Stimulated activated CD8-positive, alpha-beta memory T cell treated with anti-CD3 and anti-CD28 coated beads, Interleukin-2, amount 100 ng/mL, for 48 hours (primary cell): ENCODE measurements around the gene RSPH6A.
A peak's percentile ranks its signal among the peaks of the same experiment; 100 is the strongest.

Experiments
- DNase-seq, 2 donors: peaks; one replicate each; pipeline ENCODE4 v3.0.0-alpha.2; 2020; ENCODE audit warnings: low read depth in 2 of 2

RSPH6A gene

DNA sequence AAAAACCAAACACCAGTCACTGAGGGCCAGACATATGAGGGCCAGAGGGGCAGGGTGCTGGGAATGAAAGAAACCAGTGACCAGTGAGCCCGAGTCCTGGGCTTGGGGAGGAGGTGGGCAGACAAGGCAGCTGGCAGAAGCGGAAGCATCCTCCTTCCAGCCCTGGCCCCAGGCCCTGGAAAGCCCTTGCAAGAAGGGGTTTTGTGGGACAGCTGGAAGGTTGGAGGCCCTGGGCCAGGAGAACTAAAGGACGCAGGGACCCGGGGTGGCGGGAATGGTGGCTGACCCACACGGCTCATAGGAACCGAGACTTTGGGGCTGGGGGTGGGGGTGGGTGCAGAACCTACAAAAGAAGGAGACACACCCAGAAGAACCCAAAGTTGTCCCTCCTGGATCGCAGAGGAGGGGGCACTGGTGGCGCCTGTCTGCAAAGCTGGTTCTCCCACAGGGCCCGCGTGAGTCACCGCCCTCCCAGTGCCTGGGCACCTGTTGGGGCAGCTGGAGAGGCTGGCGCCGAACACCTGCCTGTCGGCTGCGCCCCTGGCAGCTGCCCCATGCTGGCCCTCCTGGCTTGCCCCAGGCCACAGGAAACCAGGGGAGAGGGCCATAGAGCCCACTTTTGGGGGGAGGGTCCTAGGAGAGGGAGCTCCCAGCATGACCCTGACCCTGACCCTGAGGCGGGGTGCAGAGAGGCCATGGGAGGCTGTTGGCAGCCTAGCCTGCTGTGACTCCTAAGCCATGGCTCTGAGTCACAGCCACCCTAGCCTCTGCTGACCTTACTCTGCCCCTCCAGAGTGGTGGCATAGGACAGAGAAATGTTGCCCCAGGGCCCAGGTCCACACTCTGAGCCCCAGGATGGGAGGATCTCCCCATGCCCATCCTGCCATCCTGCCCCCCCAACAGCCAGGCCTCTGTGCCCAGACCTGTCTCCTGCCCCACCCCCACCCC, 33.6 kb downstream of the RSPH6A start:
- DNase-seq, result no peak

- no peak for DNase-seq
These were observed 34.5 kb downstream of the RSPH6A start for GRCh38 chr19:45780448-45781213.

DNA sequence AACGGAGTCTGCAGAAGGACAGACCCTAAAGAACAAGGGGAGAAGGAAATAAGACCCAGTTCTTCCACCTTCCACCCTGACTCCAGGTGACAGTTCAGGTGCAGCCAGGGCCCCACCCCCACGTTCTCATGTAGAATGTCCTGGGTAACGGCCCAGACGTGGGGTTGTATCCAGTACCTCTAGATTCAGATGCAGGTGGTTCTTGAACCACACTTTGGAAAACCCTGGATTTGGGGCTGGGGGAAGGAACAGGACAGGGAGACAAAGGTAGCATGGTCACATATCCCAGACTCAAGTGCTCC, 35.0 kb downstream of the RSPH6A start:
- no peak for DNase-seq

- DNase-seq, result peak; percentile 90 to 97
These were observed 35.6 kb downstream of the RSPH6A start for GRCh38 chr19:45779231-45780145.

GRCh38 chr19:45778010-45778661, 37.0 kb downstream of the RSPH6A start:
- DNase-seq, result no peak

DNA sequence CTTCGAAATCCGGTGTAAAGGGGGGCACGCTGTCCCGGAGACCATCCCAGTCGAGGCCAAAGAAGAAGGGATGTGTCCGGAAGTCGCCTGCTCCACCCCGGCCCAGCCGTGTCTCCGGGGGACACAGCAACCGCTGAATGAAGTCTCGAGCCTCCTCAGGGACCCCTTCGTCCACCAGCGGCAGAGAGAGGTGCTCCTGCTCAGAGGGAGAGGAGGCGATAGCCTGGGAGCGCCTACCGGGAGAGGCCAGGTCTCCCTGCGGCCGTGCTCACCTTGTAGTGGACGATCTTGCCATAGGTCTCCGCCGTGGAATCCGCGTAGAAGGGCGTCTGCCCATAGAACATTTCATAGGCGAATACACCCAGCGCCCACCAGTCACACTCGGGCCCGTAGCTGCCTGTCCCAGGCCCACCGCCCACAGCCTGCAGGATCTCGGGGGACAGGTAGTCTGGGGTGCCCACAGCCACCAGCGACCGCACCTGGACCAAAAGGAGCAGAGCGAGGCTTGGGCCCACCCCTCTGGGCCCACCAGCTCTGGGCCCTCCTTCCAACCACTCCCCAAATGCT, 37.6 kb downstream of the RSPH6A start:
- no peak for DNase-seq

DNA sequence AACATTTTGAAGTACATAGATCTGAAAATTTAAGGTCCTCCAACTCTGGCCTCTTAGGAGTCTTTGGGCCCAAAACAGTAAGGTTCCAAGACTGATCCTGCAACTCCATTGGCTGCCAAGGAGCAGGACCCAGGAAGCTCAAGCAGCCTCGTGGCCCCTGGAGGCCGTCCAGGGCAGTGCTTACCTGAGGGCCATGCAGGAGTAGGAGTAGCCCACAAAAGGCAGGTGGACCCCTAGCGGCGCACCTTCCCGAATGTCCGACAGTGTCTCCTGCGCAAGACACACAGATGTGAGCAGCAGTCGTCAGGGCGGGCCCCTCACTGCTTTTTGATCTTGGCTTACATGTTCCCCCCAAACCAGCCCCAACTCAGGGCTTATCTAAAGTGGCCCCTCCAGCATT, 40.3 kb downstream of the RSPH6A start:
- DNase-seq, result no peak

- no peak for DNase-seq
These were observed 41.7 kb downstream of the RSPH6A start for GRCh38 chr19:45773384-45773783.

DNA sequence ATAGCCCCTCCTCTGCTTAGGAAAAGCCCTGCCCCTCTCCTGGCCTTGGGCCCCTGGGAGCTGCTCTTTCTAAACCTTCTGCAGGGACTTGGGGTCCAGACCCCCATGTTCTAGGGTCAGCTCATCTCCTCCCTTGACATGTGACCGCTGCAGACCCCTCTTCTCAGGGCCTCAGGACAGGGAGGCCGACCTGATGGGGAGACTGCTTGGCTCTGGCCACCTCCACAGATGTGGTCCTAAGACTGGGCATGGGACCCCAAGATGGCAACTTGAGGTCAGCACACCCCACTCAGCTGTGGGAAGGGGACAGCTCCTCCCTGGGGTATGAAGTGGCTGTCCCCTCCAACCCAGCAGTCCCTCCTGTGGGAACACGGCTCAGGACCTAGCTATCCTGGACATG, 42.2 kb downstream of the RSPH6A start:
- DNase-seq, result no peak

DNA sequence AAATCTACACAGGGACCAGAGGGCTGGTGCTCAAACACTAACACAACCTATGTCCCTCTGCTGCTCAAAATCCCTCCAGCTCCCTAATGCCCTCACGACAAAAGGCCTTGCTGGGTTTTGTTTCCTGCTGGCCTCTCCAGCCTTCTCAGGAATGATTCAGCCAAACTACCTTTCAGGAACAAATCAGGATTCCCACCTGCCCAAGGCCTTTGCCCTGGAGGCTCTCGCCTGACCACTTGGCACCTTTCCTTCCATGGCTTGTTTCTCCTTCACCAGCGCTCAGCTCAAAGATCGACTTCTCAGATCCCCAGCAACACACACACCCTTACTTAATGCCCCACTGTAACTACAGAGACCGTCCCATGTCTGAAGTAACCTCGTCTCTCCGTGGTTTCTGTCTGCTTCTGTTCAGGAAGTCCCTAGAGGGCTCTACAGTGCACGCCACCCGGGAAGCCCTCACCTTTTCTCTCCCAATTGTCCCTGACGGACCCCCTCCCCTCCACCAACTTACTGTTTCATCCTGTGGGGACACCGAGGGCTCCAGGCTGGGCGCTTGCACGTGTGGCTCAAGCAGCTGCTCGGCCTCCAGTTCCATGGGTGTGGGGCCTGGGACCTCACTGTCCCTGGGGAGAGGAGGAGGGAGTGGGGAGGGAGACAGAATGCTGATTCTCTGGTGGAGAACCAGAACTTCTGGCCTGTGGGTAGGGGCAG, 42.8 kb downstream of the RSPH6A start:
- DNase-seq, result no peak

DNA sequence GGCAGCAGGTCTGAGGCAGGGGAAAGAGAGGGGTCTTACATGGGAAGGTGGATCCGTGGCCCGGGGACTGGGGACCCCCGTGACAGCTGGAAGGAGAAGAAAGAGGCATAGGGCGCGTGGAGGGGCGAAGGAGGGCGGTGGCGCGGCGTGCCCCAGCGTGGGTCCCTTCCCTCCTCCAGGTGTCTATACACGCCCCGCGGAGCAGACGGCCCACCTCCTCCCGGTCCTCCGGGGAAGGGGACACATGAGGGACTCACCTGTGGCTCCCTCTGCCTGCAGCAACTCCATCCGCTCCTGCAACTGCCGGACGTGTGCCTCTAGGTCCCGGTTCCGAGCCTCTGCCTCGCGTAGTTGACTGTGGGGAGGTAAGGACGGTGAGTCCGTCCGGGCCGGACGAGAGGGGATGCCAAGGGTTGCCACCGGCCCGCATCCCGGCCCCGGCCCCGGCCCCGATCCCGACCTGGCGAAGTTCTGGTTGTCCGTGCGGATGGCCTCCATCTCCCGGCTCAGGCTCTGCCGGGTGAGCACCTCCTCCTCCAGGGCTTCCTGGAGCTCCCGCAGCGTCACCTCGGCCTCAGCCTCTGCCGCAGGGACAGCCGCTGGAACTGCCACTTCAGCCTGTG, 43.7 kb downstream of the RSPH6A start:
- DNase-seq, result no peak

GRCh38 chr19:45770192-45771101, 44.7 kb downstream of the RSPH6A start:
- peak; percentile 85 to 87 for DNase-seq

- DNase-seq, result peak in 1 of 2 donors; percentile 23
These were observed 45.3 kb downstream of the RSPH6A start for GRCh38 chr19:45769821-45770191.

DNA sequence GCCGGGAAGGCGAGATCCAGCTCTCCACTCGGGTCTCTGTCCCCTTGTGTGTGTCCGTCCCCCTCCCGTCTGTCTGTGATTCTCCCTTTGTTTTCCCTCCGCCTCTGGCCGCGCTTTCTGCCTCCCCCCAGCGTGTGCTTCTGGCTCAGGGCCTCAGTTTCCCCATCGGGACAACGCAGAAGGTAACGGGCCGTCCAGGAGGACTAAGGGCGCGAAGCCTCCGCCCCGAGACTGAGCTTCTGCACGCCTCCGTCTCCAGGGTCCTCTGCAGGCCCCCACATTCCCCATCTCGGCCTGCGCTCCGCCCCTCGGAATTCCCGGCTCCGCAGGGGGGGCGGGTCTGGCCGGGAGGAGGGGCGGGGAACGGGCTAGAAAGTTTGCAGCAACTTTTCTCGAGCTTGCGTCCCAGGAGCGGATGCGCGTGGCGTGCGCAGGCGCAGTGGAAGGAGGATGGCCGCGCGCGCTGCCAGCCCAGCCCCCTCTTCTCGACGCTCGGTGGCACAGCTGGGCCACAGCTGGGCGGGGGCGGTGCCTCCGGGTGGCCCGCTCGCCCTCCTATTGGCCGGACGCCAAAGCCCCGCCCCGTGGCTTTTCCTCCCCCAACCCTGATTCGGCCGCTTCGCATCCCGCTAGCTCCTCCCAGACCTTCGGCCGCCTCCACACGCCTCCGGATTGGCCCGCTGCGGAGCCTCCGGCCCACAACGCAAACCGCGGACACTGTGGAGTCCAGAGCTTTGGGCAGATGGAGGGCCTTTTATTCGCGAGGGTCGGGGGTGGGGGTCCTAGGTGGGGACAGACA, 45.9 kb downstream of the RSPH6A start, which contains the start of gene SIX5:
TSS of gene SIX5 (minus strand) at position 269 of the 799 bp plus-strand sequence. CDS start 408 bp downstream, outside the sequence.
- DNase-seq, result peak; percentile 94 to 97

- no peak for DNase-seq
These were observed 46.5 kb downstream of the RSPH6A start for GRCh38 chr19:45768655-45768983.

DNA sequence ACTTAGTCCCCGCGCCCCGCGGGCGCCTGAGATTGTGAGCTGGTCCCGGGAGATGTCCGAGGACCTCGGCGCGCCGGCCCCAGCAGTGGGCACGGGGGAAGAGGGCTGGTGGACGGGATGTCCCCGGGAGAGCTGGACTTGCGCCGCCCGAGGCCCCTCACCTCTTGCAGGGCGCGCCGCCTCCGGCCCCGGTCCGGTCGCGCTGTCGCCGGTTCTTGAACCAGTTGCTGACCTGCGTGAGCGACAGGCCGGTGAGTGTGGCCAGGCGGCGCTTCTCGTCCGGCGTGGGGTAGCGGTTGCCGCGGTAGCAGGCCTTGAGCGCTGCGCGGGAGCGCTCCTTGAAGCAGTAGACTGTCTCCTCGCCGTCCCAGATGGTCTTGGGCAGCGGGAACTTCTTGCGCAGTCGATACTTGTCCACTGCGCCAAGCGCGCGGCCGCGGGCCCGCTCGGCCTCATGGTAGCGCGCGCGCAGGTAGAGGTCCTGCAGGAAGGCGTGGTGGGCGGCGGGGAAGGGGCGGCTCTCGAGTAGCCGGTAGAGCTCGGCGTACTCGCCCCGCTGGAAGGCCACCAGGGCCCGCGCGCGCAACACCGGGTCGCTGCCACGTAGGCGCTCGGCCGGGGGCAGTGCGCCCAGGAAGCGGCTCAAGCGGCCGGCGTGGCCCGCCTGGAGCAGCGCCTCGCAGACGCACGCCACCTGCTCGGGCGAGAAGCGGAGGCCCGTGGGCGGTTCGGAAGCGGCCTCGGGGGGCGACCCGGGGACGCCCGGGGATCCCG, 47.0 kb downstream of the RSPH6A start:
- DNase-seq, result peak in 1 of 2 donors; percentile 21

- DNase-seq, result no peak
These were observed 47.7 kb downstream of the RSPH6A start for GRCh38 chr19:45767410-45767880.
